ENCODE data around the gene SPCS3.

DNA sequence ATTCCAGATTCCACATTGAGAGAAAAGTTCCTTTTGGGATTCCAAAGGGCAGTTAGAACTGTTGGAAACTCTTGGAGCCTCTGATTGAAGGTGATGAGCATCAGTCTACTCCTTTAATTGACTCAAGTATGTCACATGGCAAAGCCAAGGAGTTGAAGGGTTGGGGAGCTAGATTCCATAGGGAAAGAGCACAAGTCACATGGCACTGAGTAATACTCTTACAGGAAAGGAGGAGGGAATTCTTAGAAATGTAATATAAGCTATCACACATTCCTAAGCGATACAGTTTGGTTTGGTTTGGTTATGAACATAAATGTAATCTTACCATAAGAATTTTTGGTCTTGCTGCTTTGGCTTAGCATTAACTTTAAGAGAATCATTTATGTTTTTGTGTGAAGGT is 15.7 kb downstream of the SPCS3 start:
- TF ChIP-seq, protein P1, sequence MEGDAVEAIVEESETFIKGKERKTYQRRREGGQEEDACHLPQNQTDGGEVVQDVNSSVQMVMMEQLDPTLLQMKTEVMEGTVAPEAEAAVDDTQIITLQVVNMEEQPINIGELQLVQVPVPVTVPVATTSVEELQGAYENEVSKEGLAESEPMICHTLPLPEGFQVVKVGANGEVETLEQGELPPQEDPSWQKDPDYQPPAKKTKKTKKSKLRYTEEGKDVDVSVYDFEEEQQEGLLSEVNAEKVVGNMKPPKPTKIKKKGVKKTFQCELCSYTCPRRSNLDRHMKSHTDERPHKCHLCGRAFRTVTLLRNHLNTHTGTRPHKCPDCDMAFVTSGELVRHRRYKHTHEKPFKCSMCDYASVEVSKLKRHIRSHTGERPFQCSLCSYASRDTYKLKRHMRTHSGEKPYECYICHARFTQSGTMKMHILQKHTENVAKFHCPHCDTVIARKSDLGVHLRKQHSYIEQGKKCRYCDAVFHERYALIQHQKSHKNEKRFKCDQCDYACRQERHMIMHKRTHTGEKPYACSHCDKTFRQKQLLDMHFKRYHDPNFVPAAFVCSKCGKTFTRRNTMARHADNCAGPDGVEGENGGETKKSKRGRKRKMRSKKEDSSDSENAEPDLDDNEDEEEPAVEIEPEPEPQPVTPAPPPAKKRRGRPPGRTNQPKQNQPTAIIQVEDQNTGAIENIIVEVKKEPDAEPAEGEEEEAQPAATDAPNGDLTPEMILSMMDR (IDR thresholded peaks at IDR 0.05; ENCODE audit: low read depth, low read length) = no peak
- TF ChIP-seq POLR2A (IDR thresholded peaks at IDR 0.05; ENCODE audit: extremely low read depth, insufficient read length) (no peak), MYC (IDR thresholded peaks at IDR 0.05; ENCODE audit: low read depth, low read length) (no peak)
- TF ChIP-seq, protein P2, sequence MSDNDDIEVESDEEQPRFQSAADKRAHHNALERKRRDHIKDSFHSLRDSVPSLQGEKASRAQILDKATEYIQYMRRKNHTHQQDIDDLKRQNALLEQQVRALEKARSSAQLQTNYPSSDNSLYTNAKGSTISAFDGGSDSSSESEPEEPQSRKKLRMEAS (IDR thresholded peaks at IDR 0.05; ENCODE audit: low read depth, low read length) = no peak
